CD4-positive, alpha-beta T cell (primary cell): ENCODE results near the gene FBLN2. TPM values are rescaled to one million over a fixed set of nuclear protein-coding genes. Genes with fewer than 3 reads are reported as not detected.

ENCODE experiments used
- ATAC-seq: fragments of 200-7000 bp; cut with Tn5 transposase; one replicate; pipeline ENCODE4 v1.10.0; 2022; ENCODE audit warnings: mild to moderate bottlenecking; ENCODE audit not compliant: poor library complexity
- CTCF ChIA-PET: fragments of 350-600 bp; sonication (Branson Sonifier 250); formaldehyde crosslinking; loops from one replicate; lab custom pipeline; 2021; ENCODE audit warnings: antibody characterized with exemption, inconsistent platforms; lab: Charles Lee
- POLR2A ChIA-PET: fragments of 350-600 bp; sonication (Branson Sonifier 250); formaldehyde crosslinking; loops from one replicate; lab custom pipeline; 2021; ENCODE audit warnings: antibody characterized with exemption, inconsistent platforms; lab: Charles Lee
- DNase-seq, 14 experiments: peaks; one replicate each; pipeline ENCODE4 v3.0.0-alpha.2; 2013 to 2020; ENCODE audit warnings: mixed read lengths in 2 of 14
- H3K27ac ChIP-seq, 2 donors: one replicate each; pipeline versions ENCODE4 v1.5.1 to v1.7.0; 2013; ENCODE audit warnings: low read length in 2 of 2, low read depth in 1 of 2, mild to moderate bottlenecking in 1 of 2
- H3K27me3 ChIP-seq, 2 experiments: 1 replicate in 1 of 2; 2 replicates in 1 of 2; pipeline versions ENCODE4 v1.6.1 to v1.7.0; 2013; ENCODE audit warnings: low read length in 2 of 2, control low read depth in 1 of 2, mild to moderate bottlenecking in 1 of 2, moderate library complexity in 1 of 2; ENCODE audit not compliant: insufficient read depth in 2 of 2, control insufficient read depth in 1 of 2
- H3K36me3 ChIP-seq: one replicate; pipeline ENCODE4 v1.6.1; 2013; ENCODE audit warnings: low read length, control low read depth; ENCODE audit not compliant: insufficient read depth
- H3K4me1 ChIP-seq: one replicate; pipeline ENCODE4 v1.6.1; 2013; ENCODE audit warnings: low read length, control low read depth; ENCODE audit not compliant: insufficient read depth
- H3K4me3 ChIP-seq: one replicate; pipeline ENCODE4 v1.5.1; 2013; ENCODE audit warnings: mild to moderate bottlenecking, low read length, moderate library complexity
- H3K9me3 ChIP-seq, 2 experiments: 1 replicate in 1 of 2; 2 replicates in 1 of 2; pipeline versions ENCODE4 v1.6.1 to v1.7.0; 2013; ENCODE audit warnings: low read length in 2 of 2, mild to moderate bottlenecking in 2 of 2, control low read depth in 1 of 2, moderate library complexity in 1 of 2; ENCODE audit not compliant: control insufficient read depth in 1 of 2, insufficient read depth in 1 of 2
- H3K27ac Mint-ChIP-seq: one replicate; pipeline ENCODE4 v1.8.0; 2020; ENCODE audit warnings: mixed read lengths
- H3K27me3 Mint-ChIP-seq: one replicate; pipeline ENCODE4 v1.8.0; 2021; ENCODE audit warnings: mixed read lengths
- H3K36me3 Mint-ChIP-seq: one replicate; pipeline ENCODE4 v1.8.0; 2021; ENCODE audit warnings: low read depth, mixed read lengths
- H3K4me1 Mint-ChIP-seq: one replicate; pipeline ENCODE4 v1.8.0; 2021; ENCODE audit warnings: low read depth, mixed read lengths
- H3K4me3 Mint-ChIP-seq: one replicate; pipeline ENCODE4 v1.8.0; 2020; ENCODE audit warnings: mild to moderate bottlenecking, mixed read lengths
- H3K9me3 Mint-ChIP-seq: one replicate; pipeline ENCODE4 v1.8.0; 2020; ENCODE audit warnings: mixed read lengths
- CTCF ChIP-seq: fragments of 200-600 bp; IDR thresholded peaks from one replicate; pipeline ENCODE4 v1.8.0; 2022; ENCODE audit warnings: antibody characterized with exemption, mild to moderate bottlenecking
- intact Hi-C, 2 experiments: fragments of 100-400 bp; cut with DNase I in 1 of 2; cut with micrococcal nuclease in 1 of 2; formaldehyde crosslinking; loops; one replicate each; pipeline versions ENCODE4 v1.15.1 to v1.9.0; 2023 to 2025; cut with DNase I, micrococcal nuclease
- total RNA-seq, 174 experiments: library from RNA in 2 of 174; stranded (reverse) in 2 of 174; gene quantifications; one replicate each; pipeline ENCODE4 v1.2.3 and lab custom pipeline; 2021 to 2026

The FBLN2 gene
- total RNA-seq, 2 experiments from 2014 or later = 0.19 to 0.25 TPM

- Histone ChIP-seq H3K4me1 (no peaks in the 10 kb centered on the region), H3K36me3 (no peaks in the 10 kb centered on the region), H3K27me3 (peaks cover 2 to 5% of the 10 kb centered on the region in 2 experiments), H3K4me3 (no peak overlapping the region), H3K27ac (no peak overlapping the region), H3K9me3 (no peaks in the 10 kb centered on the region)
- H3K27ac Mint-ChIP-seq = no peak overlapping the region
- TF ChIP-seq CTCF = no peak
- no peak overlapping the region for H3K4me3 Mint-ChIP-seq
- H3K36me3 Mint-ChIP-seq = no peaks in the 10 kb centered on the region
- H3K27me3 Mint-ChIP-seq = peaks cover 4% of the 10 kb centered on the region
- ChIA-PET CTCF (no interaction called here), POLR2A (no interaction called here)
- intact Hi-C loops = no loop called here
- no peak for ATAC-seq
- DNase-seq = no peak
- no peaks in the 10 kb centered on the region for H3K4me1 Mint-ChIP-seq
- H3K9me3 Mint-ChIP-seq = no peaks in the 10 kb centered on the region
Measured at GRCh38 chr3:13595485-13595884, 46.6 kb downstream of the FBLN2 start.

- Histone ChIP-seq H3K4me3 (no peak overlapping the region), H3K36me3 (no peaks in the 10 kb centered on the region), H3K27me3 (peaks cover 2 to 5% of the 10 kb centered on the region in 2 experiments), H3K27ac (no peak overlapping the region), H3K9me3 (no peaks in the 10 kb centered on the region), H3K4me1 (no peaks in the 10 kb centered on the region)
- no peak for DNase-seq
- ChIA-PET POLR2A (no interaction called here), CTCF (no interaction called here)
- ATAC-seq = no peak
- H3K4me3 Mint-ChIP-seq = no peak overlapping the region
- intact Hi-C loops = no loop called here
- peaks cover 4% of the 10 kb centered on the region for H3K27me3 Mint-ChIP-seq
- H3K27ac Mint-ChIP-seq = no peak overlapping the region
- no peaks in the 10 kb centered on the region for H3K36me3 Mint-ChIP-seq
- TF ChIP-seq CTCF = no peak
- no peaks in the 10 kb centered on the region for H3K4me1 Mint-ChIP-seq
- H3K9me3 Mint-ChIP-seq = no peaks in the 10 kb centered on the region
Measured at GRCh38 chr3:13596426-13597205, 47.7 kb downstream of the FBLN2 start.

GRCh38 chr3:13597661-13598060, 48.7 kb downstream of the FBLN2 start:
- ChIA-PET CTCF (no interaction called here), POLR2A (no interaction called here)
- ATAC-seq (no peak), DNase-seq (no peak)
- Histone ChIP-seq H3K27ac (no peak overlapping the region), H3K27me3 (peaks cover 2 to 5% of the 10 kb centered on the region in 2 experiments), H3K4me3 (no peak overlapping the region), H3K9me3 (no peaks in the 10 kb centered on the region), H3K36me3 (no peaks in the 10 kb centered on the region), H3K4me1 (no peaks in the 10 kb centered on the region)
- Mint-ChIP-seq H3K27me3 (peaks cover 4% of the 10 kb centered on the region), H3K4me1 (no peaks in the 10 kb centered on the region), H3K27ac (no peak overlapping the region), H3K4me3 (no peak overlapping the region), H3K36me3 (no peaks in the 10 kb centered on the region), H3K9me3 (no peaks in the 10 kb centered on the region)
- TF ChIP-seq CTCF = no peak
- intact Hi-C loops = no loop called here
